ENCODE measurements around the gene CRADD.

DNA sequence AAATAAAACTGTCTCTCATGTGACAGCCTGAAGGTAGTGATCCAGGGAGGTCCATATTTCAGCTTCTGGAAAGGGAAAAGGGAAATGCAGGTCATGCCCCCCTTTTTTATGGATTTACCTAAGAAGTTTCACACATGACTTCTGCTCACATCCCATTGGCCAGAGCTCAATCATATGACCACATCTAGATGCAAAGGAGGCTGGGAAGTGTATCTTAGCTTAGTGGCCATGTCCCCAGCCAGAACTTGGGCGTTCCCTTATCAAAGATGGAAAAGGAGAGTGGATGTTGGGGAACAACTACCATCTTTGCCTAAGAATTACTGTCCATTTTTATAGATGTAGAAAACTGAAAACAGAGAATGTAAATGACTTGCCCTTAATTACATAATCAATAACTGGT, 26.5 kb upstream of the CRADD start:
- no peak for TF ChIP-seq POLR2A (IDR thresholded peaks at IDR 0.05; ENCODE audit: low read depth)
- no peak for TF ChIP-seq CTCF (IDR thresholded peaks at IDR 0.05)
